GM18867 (cell line): ENCODE results near the gene SLC43A3.
"Not testable (repeated sequence)": the region's sequence is repeated elsewhere in the genome, so short reads cannot be mapped to it uniquely, and the experiment has no call there.

Source experiments
- ATAC-seq: cut with Tn5 transposase; IDR thresholded peaks from one replicate; pipeline ENCODE4 v1.9.1; 2021; ENCODE audit warnings: mild to moderate bottlenecking, moderate library complexity; ENCODE audit not compliant: unreplicated experiment

SLC43A3 gene

DNA sequence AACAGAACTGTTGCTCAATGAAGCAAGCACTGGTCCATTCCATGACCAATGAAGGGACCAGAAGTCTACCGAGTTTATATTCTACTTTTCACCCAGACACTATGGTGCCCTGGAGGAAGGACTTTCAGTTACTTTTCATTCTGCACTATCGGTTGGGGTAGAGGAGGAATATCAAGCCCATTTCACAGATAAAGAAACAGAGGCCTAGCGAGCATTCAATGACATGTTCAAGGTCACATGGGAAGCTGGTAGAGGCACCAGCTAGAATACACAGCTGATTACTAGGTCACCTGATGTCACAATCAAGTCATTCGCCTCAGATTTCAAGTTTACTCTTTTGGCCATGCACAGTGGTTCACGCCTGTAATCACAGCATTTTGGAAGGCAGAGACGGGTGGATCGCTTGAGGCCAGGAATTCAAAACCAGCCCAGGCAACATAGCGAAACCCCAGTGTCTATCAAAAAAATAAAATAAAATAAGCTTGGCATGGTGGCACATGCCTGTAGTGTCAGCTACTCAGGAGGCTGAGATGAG is 18.9 kb downstream of the SLC43A3 start:
- ATAC-seq = no peak

DNA sequence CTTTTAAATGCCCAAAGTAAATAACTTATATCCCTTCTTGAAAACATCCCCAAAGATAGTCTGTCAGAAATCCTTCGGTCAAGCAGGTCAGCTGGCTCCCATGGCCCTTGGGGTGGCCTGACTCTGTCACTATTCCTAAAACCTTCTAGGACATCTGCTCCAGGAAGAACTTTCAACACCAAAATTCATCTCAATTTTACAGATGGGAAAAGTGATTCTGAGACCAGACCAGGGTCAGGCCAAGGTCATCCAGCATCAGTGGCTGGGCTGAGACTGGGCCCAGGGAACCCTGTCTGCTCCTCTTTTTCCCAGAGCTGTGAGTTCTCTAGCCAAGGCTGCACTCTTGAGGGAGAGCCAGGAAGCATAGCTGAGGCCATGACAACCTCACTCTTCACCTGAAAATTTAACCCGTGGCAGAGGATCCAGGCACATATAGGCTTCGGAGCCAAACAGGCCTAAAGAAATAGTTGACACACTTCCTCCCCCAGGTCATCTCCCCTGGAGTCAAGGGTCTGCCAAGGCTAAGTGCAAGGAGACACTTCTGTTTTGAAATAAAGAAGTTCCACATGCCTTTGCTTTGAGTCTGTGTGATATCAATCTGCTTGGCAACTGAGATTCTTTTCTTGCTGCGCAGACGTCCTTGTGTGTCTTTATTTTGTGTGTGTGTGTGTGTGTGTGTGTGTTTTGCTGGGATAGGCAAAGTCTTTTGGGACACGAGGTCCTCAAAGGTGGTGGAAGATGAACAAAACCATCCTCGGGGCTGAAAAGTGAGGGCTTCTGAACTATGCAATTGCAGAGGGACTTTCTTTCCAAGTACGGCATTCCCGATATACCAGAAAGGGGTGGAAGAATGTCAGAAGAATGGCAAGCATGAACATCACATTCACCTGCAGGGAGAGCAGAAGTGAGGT is 19.7 kb downstream of the SLC43A3 start:
- no peak for ATAC-seq

DNA sequence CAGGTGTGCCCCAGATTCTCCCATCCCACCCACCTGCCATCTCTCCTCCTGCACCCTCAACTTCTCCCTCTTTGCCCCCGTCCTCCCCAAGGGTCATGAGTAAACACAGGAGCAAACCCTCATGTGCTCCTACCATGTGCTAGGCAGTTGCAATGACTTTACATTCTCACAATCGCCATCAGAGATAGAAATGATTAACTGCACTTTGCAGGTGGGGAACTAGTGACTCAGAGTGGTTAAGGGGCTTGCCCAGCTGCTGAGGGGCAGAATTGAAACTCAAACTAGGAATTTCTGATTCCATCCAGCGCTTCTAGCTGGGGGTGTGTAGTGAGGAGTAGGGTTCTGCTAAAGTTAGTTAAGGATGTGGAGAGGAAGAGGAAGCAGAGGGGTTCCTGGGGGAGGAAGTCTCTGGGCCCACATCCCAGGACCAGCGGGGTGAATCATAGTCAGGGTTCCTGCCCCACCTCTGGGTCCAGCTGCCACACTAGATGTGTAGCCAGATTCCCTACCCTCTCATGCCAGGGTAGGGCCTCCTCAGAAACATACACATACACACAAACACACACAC is 20.5 kb downstream of the SLC43A3 start:
- ATAC-seq = peak; percentile 70

DNA sequence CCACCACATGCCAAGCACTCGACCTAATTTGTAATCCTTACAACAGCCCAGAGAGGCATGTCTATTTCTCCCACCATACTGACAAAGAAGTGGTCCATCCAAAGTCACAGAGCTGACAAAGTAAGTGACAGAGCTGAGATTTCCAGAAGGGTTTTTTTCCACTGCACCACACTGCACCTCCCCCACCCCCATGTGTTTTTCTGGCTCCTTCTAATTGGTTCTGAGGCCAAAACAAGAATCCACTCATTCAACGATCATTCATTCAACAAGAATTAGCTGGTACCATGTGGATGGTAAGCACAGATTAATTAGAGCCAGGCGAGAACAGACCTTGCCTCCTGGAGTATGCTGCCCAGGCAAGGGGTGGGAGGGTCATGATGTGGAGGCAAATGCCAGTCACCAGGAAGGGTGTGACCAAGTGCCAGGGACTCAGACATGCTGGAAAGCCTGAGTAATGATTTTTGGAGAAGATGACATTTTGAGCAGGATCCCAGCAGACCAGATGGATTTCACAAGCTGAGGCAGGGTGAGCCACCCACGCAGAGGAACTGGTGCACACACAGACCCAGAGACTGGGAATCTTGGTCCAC is 21.6 kb downstream of the SLC43A3 start:
- no peak for ATAC-seq

DNA sequence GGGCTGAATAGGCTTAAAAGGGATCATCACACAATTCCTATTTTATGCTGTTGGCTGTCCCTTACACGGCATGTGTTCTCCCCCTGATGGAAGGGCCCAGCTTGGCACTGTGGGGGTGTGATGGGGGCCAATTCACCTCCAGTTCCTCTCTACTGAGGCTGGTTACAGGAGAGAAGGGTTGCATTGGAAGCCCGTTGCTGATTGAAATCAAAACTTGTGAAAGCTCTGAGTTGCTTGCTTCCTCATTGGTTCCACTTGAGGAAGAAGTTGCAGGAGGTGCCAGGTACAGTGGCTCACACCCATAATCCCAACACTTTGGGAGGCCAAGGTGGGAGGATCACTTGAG is 23.1 kb downstream of the SLC43A3 start:
- no peak for ATAC-seq

DNA sequence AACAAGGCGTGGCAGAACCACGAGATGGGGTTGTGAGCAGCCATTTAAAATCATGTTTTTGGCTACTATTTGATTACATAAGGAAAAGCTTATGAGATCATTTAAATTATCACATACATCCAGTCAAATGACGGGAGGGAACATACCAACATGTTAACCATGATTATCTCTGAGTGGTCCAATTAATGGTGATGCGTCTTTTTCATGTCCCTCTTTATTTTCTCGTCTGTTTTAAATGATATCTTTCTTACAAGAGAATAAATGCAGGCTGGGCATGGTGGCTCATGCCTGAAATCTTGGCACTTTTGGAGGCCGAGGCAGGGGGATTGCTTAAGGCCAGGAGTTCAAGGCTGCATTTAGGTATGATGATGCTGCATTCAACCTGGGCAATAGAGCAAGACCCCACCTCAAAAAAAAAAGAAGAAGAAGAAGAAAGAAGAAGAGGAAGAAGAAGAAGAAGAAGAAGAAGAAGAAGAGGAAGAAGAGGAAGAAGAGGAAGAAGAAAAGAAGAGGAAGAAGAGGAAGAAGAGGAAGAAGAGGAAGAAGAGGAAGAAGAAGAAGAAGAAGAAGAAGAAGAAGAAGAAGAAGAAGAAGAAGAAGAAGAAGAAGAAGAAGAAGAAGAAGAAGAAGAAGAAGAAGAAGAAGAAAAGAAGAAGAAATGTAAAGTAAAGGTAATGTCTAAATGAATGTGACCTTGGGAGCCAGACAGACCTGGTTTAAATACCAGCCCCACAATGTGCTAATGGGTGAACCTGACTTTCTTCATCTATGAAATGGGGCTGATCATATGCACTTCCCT is 23.7 kb downstream of the SLC43A3 start:
- not testable (repeated sequence) for ATAC-seq

DNA sequence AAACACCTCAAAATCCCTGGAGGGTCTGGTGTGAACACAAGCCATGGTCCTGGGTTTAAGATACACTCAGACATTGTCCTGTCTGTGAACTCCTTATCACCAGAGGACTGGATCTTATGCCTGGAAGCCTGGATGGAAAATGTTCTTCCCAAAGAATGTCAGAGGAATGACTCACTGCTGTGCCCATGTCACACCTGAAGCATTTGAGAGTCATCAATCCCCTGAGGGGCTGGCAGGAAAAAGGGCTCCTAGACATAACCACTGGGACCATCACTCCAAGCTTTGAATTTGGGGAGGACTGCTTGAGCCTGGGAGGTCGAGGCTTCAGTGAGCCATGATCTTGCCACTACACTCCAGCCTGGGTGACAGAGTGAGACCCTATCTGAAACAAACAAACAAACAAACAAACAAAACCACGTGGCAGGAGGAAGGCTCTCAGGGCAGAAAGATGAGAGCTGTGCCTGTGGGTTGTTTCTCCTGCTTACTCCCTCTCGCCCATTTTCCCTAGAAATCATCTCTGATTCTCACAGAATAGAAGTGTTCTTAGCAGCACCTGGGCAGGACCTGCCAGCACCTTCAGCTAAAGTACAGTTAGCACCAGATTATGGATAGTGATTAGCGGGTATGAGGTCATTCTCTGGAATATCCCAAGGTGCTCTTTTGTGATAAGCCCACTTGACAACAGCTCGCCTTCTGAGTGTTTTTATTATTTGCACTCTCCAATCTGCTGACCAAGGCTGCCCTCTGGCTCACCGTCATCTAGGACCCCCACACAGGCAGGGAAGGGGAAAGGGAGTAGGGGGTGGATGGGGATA is 24.5 kb downstream of the SLC43A3 start:
- ATAC-seq = no peak

DNA sequence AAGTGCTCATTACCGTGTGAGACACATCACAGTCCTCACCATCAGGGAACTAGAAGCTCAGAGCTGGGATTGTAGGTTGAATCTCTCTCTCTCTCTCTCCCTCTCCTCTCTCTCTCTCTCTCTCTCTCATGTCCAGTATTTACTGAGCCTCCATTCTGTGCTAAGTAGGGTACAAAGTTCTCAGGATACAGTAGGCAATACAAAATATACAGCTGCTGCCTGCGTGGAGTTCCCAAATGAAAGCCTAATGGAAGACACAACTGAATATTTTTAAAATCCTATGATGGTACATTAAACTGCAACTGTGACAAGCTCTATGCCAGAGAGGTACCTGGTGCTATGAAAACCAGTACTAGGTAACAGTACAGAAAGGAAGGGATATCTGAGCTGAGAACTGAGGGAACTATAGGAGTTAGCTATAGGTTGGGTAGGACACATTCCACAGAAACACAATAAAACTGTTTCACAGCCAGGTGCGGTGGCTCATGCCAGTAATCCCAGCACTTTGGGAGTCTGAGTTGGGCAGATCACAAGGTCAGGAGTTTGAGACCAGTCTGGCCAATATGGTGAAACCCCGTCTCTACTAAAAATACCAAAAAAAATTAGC is 26.8 kb downstream of the SLC43A3 start:
- ATAC-seq = no peak

DNA sequence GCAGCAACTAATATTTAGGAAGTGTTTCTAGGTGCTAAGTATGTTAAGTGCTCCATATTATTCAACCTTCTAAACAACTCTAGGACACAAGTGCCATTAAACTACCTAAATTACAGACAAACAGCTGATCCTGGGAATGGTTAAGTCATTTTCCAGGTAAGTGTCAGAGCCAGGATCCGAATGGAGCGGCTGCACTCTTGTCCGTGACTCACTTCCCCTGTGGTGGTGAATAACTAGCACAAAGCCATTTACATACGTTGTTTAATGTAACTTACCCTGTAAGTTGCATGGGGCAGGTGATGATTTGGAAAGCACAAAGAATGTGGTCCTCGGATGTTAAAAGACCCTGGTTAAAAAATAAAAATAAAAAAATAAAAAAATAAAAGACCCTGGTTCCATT is 27.7 kb downstream of the SLC43A3 start:
- ATAC-seq = no peak

DNA sequence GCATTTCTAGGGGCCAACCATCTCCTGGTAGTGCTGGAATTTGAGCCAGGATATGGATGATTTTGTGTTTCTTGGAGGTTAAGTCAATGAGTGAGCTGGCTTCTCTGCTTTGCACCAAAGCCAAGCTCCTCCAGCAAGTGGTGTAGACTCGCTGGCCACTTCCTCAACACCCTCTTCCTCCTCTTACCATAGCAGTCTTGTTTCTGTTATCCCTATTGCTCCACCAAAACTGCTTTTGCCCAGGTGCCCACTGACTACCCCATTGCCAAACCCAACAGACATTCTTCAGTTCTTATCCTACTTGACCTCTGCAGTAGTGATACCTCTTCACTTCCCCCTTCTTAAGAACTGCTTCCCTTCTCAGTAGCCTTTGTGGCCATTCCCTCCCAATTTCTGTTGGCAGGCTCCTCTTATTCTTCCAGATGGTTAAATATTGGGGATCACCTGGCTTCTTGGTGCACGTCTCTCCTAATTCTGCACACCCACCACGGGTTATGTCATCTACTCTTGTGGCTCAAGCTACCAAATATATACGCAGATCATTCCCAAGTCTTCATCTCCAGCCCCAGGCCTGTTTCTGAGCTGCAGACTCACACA is 29.4 kb downstream of the SLC43A3 start:
- ATAC-seq = no peak

DNA sequence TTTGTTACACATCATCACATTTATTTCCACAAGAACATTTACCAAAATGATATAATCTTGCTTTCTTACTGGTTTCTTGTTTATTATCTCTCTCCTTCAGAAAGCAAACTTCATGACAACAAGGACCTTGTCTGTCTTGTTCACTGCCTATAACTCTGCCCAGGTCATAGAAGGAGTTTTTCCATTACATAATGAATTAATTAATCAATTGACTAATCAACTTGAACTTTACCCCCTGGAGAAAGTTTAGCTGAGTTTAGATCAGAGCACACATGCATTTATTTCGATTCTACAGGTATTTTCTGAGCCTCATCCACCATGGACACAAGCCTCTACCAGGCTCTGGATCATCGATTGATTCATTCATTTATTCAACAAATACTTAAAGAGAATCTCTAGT is 30.2 kb downstream of the SLC43A3 start:
- no peak for ATAC-seq

DNA sequence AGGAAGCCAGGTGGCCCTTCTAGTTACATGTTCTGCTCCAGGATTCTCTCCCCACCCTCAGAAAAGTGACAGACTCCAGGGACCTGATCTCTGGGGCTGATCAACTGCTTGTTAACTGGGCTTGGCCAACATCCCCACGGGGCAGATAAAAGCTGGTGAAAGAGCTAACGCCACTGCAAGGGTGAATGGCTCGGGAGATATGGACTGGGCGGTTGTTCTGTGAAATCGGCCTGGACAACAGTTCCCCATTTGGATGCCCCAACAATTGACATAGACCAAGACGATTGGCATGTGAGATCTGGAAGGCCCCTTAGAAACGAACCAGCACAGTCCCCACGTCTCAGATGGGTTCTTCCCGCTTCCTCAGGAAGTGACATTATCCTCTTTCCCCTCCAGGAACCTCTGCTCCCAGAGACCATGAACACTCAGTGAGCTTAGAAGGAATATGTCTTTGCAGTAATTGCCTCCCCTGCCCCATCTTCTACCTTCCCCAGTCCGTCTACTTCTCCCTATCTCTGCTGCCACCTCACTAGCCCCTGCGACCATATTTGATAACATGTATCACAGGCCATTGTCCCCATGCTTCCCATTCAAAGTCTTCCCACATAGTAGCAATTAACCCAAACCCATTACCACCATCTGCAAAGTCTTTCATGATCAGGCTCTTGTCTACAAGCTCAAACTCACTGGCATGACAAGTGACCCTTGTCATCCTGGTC is 30.9 kb downstream of the SLC43A3 start:
- no peak for ATAC-seq

DNA sequence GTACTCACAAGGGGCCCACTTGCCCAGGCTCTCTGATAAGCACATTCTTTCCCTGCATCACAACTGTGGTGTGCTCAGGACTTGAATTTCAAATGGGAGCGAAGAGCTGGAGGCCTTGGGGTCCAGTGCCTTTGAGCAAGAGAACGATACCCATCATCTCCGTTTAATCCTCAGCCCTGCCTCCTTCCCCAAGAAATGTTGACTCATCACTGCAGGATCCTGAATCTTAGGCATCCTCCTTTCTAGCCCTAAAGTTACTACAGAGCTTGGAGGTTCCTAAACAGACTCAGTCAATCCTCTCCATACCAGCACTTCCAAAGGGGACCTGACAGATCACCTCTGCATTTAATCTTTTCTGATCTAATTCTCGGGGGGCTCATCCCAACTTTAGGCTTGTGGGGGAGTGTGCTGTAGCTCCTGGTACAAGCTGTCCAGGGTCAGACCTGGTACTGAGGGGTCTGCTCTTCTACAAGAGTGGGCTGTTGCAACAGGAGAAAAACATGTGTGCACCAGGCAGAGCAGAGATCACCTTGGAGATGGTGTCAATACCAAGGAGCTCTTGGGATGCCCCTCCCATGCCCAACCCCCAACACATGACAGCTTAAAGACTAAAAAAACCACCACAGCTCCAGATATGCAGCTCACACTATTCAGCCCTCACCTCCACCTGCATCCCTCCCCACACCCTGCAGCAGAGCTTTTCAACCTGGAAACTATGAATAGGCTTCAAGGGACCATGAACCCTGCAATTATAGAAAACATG is 32.5 kb downstream of the SLC43A3 start:
- ATAC-seq = no peak

DNA sequence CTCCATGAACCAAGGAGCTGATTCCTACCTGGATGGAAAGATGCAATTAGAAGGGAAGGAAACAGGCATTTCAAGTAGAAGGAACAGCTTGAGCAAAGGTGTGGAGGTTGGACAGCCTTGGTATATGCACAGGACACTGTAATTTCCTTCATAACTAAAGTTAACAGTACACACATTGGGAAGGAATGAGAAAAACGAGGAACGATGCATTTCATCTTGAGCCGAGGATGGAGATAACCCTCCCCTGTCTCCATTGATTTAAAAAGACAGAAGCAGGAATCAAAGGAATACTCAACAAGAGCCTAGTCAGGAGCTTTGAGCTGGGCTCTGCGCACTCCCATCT is 34.2 kb downstream of the SLC43A3 start:
- no peak for ATAC-seq

DNA sequence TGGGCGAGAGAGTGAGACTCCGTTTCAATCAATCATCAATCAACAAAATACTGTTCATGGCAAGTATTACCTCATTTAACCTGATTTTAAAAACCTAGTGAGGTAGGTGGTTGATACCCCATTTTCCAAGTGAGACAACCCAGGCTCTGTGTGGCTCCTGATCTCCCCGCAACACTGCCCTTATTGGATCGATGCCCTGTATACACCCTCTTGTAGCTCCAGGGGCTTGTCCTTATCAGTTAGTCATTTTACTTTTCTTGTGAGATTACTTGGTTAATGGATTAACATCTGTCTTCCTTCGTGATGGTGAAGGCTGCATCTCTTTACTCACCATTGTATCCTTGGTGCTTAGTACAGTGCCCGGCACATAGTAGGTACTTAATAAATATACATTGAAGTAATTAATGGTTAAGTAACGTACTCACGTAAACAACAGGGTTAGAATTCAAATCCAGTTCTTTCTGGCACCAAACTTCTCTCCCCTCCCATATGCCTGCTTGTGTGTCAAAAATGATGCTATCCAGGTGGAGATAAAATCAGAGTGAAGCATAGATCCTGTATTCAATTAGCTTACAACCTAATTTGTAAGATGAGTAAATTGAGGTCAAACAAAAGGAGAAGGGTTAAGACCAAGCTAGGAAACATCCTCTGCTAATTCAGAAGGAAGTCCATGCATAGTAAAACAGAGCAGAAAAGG is 34.7 kb downstream of the SLC43A3 start:
- no peak for ATAC-seq

DNA sequence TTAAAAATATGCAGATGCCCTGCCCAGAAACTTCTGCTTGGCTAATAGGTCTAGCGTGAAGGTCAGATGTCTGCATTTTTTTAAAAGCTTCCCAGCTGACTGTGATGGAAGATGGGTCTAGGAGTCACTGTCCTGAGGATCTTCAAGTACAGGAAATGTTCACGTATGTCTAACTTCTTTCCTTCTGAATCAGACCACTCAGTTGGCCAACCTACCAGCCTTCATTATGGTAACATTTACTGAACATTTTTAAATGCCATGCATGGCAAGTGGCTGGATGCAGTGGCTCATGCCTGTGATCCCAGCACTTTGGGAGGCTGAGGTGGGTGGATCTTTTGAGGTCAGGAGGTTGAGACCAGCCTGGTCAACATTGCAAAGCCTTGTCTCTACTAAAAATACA is 35.4 kb downstream of the SLC43A3 start:
- no peak for ATAC-seq

DNA sequence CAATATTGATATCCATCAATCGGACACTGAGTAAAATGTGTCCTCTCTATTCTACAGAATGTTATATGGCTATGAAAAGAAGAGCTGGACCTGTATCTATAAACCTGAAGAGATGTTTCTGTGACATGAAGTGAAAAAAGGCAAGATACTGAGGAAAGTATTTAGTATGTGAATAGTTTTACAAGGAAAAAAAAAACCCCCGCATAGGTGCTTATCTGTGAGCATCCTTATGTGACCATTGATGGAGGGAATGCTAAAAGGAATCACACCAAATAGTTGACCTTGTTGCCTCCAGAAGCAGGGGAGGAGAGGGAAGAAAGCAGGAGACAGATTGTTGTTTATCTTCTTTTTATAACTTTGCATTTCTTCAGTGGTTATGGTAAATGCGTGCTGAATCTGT is 35.8 kb downstream of the SLC43A3 start:
- ATAC-seq = no peak

DNA sequence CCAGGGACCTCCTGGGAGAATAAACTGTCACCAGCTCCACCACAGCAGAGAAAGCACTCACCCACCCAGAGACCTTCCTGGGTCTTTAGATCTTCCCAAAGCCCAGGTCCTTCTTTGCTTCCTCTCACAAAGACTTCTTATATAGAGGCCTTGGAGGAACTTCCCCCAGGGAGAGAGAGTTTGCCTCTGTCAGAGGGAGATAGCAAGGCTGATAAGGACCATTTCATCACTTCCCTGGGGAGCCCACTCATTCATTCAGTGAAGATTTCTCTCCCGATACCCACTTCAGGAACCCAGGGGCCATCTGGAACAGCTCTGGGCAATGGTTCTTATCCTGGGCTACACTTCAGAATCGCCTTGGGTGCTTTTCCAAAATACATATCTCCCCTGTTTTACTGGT is 36.4 kb downstream of the SLC43A3 start, which contains the start of gene PRG2:
PRG2 (minus strand) TSS at position 116 of the 400 bp plus-strand sequence. CDS start 706 bp downstream, outside the sequence.
- no peak for ATAC-seq
